ENCODE data around the gene CHIT1. TPM values are rescaled to one million over a fixed set of nuclear protein-coding genes. Genes with fewer than 3 reads are reported as not detected.

The CHIT1 gene
- total RNA-seq, 1 donor from 2014 or later, result 0.70 TPM

DNA sequence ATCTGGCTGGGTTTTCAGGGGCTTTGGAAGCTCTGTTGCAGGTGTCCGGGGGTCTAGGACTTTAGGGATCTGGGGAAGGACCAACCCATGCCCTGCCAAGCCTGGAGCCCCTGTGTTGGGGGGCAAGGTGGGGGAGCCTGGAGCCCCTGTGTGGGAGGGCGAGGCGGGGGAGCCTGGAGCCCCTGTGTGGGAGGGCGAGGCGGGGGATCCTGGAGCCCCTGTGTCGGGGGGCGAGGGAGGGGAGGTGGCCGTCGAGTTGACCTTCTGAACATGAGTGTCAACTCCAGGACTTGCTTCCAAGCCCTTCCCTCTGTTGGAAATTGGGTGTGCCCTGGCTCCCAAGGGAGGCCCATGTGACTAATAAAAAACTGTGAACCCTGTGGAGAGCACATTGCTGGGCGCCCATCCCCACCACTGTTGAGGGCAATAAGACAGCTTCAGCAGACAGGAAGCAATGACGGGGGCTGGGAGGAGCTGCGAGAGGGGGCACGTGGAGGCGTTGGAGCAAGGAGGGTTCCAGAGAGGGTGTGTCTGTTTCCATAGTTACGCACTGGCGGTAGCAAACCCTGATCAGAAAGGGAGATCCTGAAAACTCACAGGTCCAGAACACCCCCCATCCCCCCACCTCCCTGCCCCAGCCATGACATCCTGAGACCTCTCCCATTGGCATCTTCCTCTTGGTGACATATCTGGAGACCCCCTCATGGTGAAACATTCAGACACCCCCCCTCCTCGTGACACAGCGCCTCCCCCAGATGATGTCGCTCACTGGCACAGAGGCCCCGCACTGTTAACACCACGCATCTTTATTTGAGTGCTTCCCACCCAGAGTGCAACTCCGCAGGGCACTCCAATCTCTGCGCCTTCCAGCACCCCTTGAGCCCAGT lies 62.2 kb downstream of the CHIT1 start:
- intact Hi-C loops (cut with micrococcal nuclease), result no loop called here
- Mint-ChIP-seq H3K9me3 (no peaks in the 10 kb centered on the region), H3K4me1 (no peaks in the 10 kb centered on the region), H3K36me3 (ENCODE audit: low read depth) (no peaks in the 10 kb centered on the region), H3K4me3 (no peak overlapping the region), H3K27me3 (peaks cover 6% of the 10 kb centered on the region), H3K27ac (no peak overlapping the region)
- DNase-seq, result no peak

- intact Hi-C loops (cut with micrococcal nuclease), result no loop called here
- Mint-ChIP-seq H3K27ac (no peak overlapping the region), H3K9me3 (no peaks in the 10 kb centered on the region), H3K4me1 (no peaks in the 10 kb centered on the region), H3K27me3 (peaks cover 6% of the 10 kb centered on the region), H3K4me3 (no peak overlapping the region), H3K36me3 (ENCODE audit: low read depth) (no peaks in the 10 kb centered on the region)
- no peak for DNase-seq
Observed at GRCh38 chr1:203166192-203166940, 63.1 kb downstream of the CHIT1 start.

Other genes with a start within 250 kb of the CHIT1 start
- 77.7 and 82.8 TPM in 2 replicates for gene TMEM183A, start 222.3 kb downstream of the CHIT1 start, total RNA-seq
- gene PPFIA4, start 203.2 kb downstream of the CHIT1 start, total RNA-seq, result 34.2 and 35.1 TPM in 2 replicates
- not detected in 2 replicates for gene MYOG, start 143.7 kb downstream of the CHIT1 start, total RNA-seq
- not detected in 2 replicates for gene ADORA1, start 101.9 kb downstream of the CHIT1 start, total RNA-seq
- gene MYBPH, start 53.8 kb downstream of the CHIT1 start, total RNA-seq, result not detected in 2 replicates
- not detected in 2 replicates for gene CHI3L1, start 43.0 kb downstream of the CHIT1 start, total RNA-seq
- 106 and 108 TPM in 2 replicates for gene BTG2, start 75.8 kb upstream of the CHIT1 start, total RNA-seq
- gene FMOD, start 121.4 kb upstream of the CHIT1 start, total RNA-seq, result 1.4 and 1.9 TPM in 2 replicates
- not detected in 2 replicates for gene PRELP, start 246.1 kb upstream of the CHIT1 start, total RNA-seq